Measurements from ENCODE around the gene C1RL. TPM values are rescaled to one million over a fixed set of nuclear protein-coding genes. Genes with fewer than 3 reads are reported as not detected.

Gene C1RL
- total and polyA plus RNA-seq, 12 donors = 4.5 to 24.9 (median 8.1) TPM

DNA sequence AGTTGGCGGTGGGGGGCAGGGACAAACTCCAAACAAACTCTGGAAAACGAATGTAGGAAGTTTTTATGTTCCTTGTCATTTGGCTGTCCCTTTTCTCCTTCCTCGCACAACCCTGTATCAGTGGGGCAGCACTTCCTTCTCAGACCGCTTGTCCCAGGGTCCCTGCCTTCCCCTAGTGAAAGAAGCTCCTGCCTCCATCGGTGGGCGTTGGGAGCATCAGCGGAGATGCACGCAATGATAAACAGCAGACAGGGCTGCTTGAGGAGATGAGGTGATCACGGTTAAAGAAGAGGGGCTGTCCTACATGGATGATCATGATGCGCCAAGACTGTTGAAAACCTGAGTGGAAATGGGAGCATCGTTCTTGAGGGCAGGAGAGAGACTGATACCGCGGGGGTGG lies 47.9 kb downstream of the C1RL start:
- peaks cover 0 to 44% (median 10%) of the 10 kb centered on the region in 9 donors for H3K4me1 ChIP-seq
- TF ChIP-seq, protein P1, sequence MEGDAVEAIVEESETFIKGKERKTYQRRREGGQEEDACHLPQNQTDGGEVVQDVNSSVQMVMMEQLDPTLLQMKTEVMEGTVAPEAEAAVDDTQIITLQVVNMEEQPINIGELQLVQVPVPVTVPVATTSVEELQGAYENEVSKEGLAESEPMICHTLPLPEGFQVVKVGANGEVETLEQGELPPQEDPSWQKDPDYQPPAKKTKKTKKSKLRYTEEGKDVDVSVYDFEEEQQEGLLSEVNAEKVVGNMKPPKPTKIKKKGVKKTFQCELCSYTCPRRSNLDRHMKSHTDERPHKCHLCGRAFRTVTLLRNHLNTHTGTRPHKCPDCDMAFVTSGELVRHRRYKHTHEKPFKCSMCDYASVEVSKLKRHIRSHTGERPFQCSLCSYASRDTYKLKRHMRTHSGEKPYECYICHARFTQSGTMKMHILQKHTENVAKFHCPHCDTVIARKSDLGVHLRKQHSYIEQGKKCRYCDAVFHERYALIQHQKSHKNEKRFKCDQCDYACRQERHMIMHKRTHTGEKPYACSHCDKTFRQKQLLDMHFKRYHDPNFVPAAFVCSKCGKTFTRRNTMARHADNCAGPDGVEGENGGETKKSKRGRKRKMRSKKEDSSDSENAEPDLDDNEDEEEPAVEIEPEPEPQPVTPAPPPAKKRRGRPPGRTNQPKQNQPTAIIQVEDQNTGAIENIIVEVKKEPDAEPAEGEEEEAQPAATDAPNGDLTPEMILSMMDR (IDR thresholded peaks at IDR 0.05) = no peak
- H3K36me3 ChIP-seq = peaks cover 0 to 25% (median 0%) of the 10 kb centered on the region in 9 donors
- no peaks in the 10 kb centered on the region for H3K27me3 ChIP-seq
- intact Hi-C loops (cut with DNase I) = loop anchor here in 8 of 10 donors (1.0 to 5.0 kb wide), 6 partner anchors 32 to 52 kb away; partner anchors contain the start of genes C1R (in 4 of the 8) and C1RL (in 4 of the 8)
- H3K27ac ChIP-seq = peak overlapping the region in 9 of 10 donors; percentile 25 to 90 (median 68)
- H3K9me3 ChIP-seq = no peaks in the 10 kb centered on the region
- H3K4me3 ChIP-seq = peak overlapping the region in 9 of 10 donors; percentile 23 to 51 (median 41)
- WGBS, 2 donors = 73 to 77% methylated on average over 13 of the region's 13 CpGs
- ATAC-seq (peak in 2 of 8 donors; percentile 7 to 15), DNase-seq (no peak)

DNA sequence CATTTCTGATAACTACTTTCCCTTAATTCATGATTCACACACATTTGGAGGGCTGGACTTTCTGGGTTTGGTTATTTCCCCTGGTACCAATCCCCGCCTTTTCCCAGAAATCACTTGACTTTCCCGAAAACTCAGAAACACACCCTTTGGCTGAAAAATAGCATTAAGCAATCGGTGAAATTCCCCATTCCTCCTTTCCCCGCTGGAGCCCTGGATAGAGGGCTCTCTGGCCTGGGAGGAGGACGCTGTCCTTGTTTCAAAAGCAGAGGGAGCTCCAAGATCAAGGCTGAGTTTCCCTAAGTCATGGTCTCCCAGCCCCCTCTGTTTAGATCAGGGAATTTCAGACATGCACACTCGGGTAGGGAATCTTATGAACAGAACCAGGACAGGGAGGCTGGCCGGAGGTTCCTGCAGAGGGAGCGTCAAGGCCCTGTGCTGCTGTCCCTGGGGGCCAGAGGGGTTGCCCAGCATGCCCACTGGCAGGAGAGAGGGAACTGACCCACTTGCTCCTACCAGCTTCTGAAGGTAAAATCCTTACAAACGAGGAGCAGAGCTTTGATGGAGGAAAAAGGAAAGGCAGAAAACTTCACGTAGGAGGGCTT lies 48.6 kb downstream of the C1RL start, which contains the start of gene C1S:
C1S (plus strand) TSS at position 366 of the 602 bp plus-strand sequence. CDS start 1,195 bp downstream, outside the sequence.
- ATAC-seq = peak; percentile 96 to 98 (median 97)
- intact Hi-C loops (cut with DNase I) = loop anchor here in 9 of 10 donors (1.0 to 5.0 kb wide), 7 partner anchors 32 to 52 kb away; partner anchors contain the start of genes C1R (in 8 of the 9) and C1RL (in 5 of the 9)
- Histone ChIP-seq H3K4me1 (peaks cover 0 to 44% (median 10%) of the 10 kb centered on the region in 9 donors), H3K27me3 (no peaks in the 10 kb centered on the region), H3K36me3 (peaks cover 0 to 19% (median 0%) of the 10 kb centered on the region in 9 donors), H3K4me3 (peak within 1 kb of the TSS in 9 of 10 donors; percentile 23 to 51 (median 41)), H3K9me3 (no peaks in the 10 kb centered on the region), H3K27ac (peak within 1 kb of the TSS in 9 of 10 donors; percentile 25 to 90 (median 68))
- TF ChIP-seq, protein P1 (IDR thresholded peaks at IDR 0.05) = peak; percentile 55 to 88 (median 77)
- WGBS, 2 donors = 24 to 27% methylated on average over 10 of the region's 10 CpGs
- DNase-seq = peak; percentile 60 to 80

DNA sequence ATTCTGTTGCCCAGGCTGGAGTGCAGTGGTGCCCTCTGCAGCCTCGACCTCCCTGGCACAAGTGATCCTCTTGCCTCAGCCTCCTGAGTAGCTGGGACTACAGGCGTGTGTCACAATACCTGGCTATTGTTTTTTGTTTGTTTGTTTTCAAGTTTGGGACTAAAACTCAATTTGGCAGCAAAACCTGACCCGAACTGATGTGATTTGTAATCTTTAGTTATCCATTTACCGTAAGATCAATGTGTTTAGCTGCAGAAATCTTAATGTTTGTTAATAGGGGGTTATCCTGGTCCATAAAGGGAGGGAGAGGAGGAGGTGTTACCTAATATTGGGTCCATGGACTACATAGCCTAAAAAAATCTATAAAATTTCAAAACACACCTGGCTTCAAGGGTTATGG lies 49.2 kb downstream of the C1RL start:
- ATAC-seq = no peak
- DNase-seq = no peak
- peaks cover 0 to 13% (median 0%) of the 10 kb centered on the region in 9 donors for H3K36me3 ChIP-seq
- no peaks in the 10 kb centered on the region for H3K9me3 ChIP-seq
- TF ChIP-seq, protein P1 (IDR thresholded peaks at IDR 0.05) = no peak
- intact Hi-C loops (cut with DNase I) = loop anchor here (1.0 to 10.0 kb wide), 8 partner anchors 33 to 53 kb away; partner anchors contain the start of genes C1R (in 8 of the 10) and C1RL (in 6 of the 10)
- H3K27me3 ChIP-seq = no peaks in the 10 kb centered on the region
- 96% methylated on average over 4 of the region's 4 CpGs for WGBS, 2 donors
- peaks cover 0 to 44% (median 9%) of the 10 kb centered on the region in 9 donors for H3K4me1 ChIP-seq
- H3K27ac ChIP-seq = peak overlapping the region in 7 of 10 donors; percentile 6 to 90 (median 68)
- H3K4me3 ChIP-seq = peak overlapping the region in 1 of 10 donors; percentile 47

DNA sequence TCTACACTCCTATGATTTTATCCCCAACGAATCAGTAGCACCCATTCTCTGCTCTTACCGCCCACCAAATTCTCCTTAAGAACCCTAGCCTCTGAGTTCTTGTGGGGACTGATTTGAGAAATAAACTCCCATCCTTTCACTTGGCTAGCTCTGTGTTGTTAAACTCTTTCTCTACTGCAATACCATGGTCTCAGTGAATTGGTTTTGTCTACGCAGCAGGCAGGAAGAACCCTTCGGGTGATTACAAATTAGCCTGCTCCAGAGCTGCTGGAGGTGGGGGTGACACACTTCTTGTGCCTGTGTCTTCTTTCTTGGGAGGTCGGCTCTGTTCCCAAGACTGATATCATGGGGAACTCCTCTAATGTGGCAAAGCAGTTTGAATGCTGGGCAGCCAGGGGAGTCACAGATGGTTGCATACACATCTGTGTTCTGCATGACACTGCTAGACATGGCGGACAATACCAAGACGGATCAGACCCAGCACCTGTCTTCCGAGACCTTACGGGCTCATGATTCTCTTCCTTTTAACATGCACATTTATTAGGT lies 50.1 kb downstream of the C1RL start:
- Histone ChIP-seq H3K27ac (peak overlapping the region in 1 of 10 donors; percentile 86), H3K4me3 (no peak overlapping the region), H3K36me3 (peaks cover 0 to 13% (median 0%) of the 10 kb centered on the region in 9 donors), H3K27me3 (no peaks in the 10 kb centered on the region), H3K9me3 (no peaks in the 10 kb centered on the region), H3K4me1 (peaks cover 0 to 44% (median 8%) of the 10 kb centered on the region in 9 donors)
- TF ChIP-seq, protein P1 (IDR thresholded peaks at IDR 0.05) = no peak
- DNase-seq = no peak
- 92 to 93% methylated on average over 9 of the region's 9 CpGs for WGBS, 2 donors
- intact Hi-C loops (cut with DNase I) = loop anchor here in 1 of 10 donors (10.0 kb wide), 1 partner anchor 46 kb away; the partner anchor contains the start of gene C1RL
- ATAC-seq = no peak

All from heart right ventricle (tissue), 16 donors.